GM12873 (cell line): Measurements from ENCODE around the gene RER1.

Experiments
- TF ChIP-seq, protein P1 (sequence below): IDR thresholded peaks from 2 replicates; pipeline ENCODE4 v1.5.1; 2012; ENCODE audit warnings: low read depth, mild to moderate bottlenecking, moderate library complexity, low read length, control low read depth; ENCODE audit not compliant: insufficient read depth; ENCODE audit errors: missing control alignments

Gene RER1

DNA sequence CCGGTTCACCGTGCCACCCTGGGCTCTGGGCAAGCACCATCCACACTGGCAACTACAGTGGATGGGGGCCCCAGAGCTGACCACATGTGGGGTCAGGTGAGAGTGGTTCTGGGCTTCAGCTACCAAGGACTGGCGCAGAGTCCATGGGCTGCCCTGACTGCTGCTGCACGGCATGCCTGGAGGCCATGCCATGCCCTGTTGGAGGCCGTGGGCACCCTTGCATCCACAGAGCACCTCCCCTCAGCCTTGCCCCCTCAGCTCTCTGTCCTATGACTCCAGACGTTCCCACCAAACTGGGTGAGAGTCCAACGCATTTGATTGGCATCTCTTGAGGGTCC lies 15.7 kb upstream of the RER1 start:
- TF ChIP-seq, protein P1, sequence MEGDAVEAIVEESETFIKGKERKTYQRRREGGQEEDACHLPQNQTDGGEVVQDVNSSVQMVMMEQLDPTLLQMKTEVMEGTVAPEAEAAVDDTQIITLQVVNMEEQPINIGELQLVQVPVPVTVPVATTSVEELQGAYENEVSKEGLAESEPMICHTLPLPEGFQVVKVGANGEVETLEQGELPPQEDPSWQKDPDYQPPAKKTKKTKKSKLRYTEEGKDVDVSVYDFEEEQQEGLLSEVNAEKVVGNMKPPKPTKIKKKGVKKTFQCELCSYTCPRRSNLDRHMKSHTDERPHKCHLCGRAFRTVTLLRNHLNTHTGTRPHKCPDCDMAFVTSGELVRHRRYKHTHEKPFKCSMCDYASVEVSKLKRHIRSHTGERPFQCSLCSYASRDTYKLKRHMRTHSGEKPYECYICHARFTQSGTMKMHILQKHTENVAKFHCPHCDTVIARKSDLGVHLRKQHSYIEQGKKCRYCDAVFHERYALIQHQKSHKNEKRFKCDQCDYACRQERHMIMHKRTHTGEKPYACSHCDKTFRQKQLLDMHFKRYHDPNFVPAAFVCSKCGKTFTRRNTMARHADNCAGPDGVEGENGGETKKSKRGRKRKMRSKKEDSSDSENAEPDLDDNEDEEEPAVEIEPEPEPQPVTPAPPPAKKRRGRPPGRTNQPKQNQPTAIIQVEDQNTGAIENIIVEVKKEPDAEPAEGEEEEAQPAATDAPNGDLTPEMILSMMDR, result no peak

DNA sequence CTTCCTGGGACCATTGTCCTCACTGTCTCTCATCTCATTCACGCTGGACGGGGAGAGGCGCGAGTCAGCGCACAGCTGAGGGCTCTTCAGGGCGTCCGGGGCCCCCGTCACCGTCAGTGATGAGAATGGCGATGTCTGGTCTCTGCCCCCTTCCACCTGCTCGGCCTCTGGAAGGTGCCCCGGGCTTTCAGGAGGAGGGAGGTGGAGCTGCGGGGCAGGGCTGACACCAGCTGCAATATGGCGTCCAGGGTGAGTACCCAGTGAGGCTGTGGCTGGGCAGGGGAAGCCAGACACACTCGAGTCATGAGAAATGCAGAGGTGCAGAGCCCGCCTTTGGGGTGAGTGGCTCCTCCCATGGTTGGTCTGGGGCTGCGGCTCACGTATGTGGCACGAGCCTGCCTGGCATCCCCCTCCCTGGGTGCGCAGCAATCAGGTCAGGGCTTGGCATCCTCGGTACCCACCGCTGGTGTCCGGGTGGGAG lies 15.3 kb upstream of the RER1 start:
- TF ChIP-seq, protein P1, result no peak

DNA sequence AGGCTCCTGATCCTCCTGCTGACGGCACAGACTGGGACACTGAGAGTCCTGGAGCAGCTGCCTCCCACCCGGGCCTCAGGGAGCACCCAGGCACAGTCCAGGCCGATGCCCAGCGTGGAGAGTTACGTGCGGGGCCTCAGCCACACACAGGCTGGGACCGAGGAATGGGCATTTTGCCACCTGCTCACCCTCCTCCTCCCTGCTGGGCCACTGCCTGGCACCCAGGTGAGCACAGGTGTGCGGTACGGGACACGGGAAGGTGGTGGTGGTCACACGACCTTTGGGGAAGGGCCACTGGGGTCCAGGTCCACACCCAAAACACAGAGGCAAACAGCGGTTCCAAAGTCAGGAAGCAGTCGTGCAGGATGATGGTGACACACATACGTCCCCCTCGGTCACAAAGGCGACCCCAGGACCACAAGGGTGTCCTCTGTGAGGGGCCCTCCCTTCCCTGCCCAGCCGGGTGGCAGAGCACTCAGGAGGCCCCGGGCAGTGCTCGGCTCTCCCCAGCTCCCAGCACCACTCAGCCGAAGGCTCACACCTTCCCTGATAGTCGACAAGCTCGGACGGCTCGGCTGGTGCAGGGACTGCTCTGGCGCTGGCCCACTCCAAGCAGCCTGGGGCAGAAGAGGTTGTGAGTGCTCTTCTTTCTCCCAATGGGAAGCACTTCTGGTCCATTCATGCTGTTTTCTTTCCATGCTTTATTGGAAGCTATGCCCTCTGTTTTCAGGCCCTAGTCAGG lies 14.5 kb upstream of the RER1 start:
- TF ChIP-seq, protein P1, result no peak

DNA sequence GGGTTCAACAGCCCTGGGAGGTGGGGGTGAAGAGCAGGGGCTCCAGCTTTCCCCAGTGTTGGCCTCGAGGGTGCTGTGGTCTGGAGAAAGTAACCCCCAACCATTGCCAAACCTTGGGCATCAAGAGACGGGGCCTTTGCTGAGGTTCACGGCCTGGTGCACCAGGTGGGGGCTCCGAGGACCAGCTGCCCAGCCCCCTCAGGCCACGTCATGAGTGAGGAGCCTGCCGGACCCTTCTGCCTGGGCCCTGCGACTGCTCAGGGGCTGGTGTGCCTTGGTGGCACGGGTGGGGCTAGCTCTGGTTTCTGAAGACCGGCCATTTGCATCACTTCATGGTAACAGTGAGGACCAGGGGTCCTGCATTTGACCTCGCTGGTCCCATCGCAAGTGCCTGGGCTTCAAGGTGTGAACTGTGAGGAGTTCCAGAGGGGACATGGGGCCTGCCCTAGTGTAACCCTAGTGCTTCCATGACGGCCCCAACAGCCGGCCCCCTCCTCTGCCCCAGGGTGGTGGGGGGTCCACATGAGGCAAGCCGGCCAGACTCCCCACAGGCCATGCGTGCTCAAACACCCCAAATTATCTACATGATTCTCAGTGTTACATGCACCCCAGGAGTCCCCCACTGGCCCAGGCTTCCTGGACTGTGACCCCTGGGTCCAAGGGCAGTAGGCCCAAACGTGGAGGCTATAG lies 13.7 kb upstream of the RER1 start:
- TF ChIP-seq, protein P1, result no peak

DNA sequence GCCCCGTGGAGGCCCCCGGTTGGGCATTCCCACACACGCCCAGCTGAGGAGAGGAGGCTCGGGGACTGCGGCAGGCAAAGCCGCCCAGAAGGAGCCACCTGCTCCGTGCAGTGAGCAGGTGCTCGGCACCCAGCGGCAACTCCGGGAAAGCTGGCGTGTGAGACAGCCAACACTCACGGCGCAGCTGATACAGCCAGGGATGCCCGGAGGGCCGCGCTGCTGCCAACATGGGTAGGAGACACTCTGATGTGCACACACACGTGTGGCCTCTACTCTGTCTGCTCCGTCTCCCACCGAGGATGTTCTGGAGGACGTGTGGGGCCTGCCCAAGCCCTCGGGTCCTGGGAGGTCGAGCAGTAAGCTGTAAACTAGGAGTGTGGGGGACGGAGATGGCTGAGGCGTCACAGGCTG lies 13.2 kb upstream of the RER1 start:
- TF ChIP-seq, protein P1, result no peak

DNA sequence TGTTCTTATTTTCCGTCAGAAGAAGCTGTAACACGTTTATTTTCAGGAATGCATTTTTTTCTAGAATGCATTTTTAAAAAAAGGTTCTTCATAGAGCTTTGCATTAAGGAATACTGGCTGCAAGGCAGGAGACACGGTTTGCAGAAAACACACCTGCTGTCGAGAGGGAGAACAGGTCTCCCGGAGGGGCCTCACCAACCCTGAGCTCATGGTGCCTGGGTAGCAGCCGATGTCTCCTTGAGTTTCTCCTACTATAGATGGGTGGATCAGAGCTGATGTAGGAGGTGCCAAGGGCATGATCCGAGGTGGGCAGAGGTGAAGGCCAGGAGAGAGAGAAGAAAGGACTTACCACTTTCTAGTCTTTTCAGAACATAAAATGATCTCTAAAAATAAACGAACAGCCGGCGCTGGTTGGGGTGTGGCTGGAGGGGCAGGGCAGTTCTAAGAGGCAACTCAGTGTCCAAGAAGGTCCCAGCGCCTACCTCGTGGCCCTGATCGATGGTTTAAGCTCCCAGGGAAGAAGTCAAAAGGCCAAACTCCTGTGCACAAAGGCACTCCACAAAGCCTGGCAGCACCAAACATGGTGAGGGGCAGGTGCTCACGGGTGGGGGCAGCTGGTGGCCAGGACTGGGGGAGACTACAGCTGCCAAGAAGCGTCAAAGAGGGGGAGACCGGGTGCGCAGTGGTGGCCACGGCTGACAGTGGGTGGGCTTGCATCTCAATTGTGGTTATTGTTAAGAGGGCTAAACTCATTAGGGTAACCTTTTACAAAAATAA lies 12.5 kb upstream of the RER1 start:
- TF ChIP-seq, protein P1, result no peak
